DMS79 (cell line): ENCODE results near the gene ADAM8.
"Not testable (repeated sequence)": the region's sequence is repeated elsewhere in the genome, so short reads cannot be mapped to it uniquely, and the experiment has no call there.

Experiments used
- DNase-seq: peaks from one replicate; lab custom pipeline; 2025; lab: John Stamatoyannopoulos, UW

The ADAM8 gene

DNA sequence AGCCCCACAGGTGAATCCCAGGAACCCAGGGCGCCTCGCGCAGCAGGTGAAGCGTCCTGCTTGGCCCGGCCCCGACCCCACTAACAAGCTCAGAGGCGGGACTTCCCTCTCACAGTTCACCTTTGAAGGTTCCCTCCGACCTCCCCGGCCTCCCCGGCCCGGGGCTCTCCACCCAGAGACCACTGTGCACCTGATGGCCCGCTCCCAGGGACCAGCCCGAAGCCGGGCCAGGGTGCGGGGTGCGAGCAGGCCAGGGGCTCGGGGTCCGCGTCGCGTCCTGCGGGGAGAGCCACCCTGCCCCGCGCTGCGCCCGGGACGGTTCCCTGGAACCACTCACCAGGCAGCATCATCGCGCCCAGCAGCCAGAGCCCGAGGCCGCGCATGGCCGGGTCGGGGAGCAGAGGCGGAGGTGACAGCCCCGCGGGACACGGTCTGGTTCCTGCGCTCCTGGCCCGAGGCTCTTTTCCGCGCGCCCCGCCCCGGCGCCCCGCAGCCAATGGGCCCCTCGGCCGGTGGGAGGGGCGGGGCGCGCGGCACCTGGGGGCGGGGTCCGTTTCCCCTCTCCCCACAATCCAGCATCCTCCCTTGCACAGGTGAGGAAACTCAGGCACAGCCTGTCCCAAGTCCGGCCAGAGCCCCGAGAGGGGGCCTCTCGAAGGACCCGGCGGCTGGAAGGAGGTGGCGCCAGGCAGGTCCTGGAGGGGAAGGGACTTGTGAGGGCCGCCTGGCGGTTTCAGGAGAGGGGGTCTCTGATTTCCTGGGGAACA, at the start of gene ADAM8:
Gene ADAM8, minus strand, starts transcription at position 434 of the 767 bp plus-strand sequence. Its CDS starts 51 bp downstream, at position 383.
- no peak for DNase-seq

DNA sequence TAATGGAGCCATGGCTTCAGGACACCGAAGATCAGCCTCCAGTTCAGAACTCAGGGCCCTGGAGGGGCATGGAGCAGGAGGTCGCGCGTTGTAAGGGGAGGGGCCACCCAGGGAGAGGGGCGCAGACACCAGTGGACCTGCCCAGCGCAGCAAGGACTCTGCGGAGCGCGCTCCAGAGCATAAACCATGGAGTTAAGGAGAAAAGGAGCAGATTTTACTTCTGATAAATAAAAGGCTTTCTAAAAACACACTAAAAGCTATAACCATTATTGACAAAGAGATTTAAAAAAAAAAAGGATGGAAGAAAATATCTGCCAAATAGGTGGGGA, 49.5 kb upstream of the ADAM8 start:
- no peak for DNase-seq

DNA sequence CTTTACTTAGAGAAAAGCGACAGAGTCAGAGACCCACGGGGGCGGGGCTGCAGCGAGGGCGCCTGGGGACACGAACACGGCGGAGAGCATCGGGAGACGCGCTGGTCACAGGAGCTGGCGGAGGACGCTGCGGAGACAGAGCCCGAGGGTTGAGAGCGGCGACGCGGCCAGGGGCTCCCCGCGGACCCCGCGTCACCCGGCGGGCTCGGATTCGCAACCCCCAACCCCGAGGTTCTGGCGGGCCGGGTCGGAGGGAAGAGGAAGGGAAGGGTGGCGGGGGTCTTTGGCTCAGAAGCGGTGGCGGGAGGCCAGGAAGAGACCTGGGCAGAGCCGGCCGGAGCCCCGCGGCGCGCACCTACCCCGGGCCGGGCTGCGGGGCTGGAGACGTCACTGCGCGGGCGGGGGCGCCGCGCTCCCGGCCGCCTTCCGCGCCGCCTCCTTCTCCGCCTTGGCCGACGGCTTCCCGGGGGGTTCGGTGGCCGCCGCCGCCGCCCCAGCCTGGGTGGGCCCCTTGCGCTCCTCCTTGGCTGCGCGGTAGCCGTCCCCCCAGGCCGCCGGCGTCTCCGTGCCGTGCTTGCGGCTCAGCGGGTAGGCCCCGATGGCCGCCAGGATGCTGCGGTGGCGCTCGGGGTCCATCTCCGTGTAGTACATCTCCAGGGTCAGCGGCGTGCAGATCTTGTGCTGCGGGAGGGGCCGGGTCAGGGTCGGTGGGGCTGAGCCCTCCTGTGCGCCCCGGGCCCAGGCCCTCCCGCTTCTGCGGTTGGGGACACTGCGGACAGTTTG, 49.0 kb upstream of the ADAM8 start:
- DNase-seq, result no peak

DNA sequence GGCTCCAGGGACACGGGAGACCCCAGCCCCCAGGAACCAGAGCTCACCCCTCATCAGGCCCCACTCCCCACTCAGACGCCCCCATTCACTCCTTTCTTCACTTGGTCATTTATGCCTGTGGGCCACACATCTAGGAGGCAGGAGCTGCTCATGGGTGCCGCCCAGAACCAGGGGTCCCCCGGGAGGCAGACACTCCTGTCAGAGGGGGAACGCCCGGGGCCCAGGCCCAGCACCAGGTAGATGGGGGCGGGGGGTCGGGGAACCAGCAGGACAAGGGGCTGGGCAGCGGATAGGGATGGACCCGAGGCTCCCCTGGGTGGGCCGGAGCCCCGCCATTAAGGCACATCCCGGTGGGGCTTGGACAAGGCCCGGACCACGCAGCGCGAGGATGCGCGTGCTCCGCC, 48.2 kb upstream of the ADAM8 start:
- no peak for DNase-seq

GRCh38 chr10:133324198-133324792, 47.6 kb upstream of the ADAM8 start:
- peak; percentile 45 for DNase-seq

DNA sequence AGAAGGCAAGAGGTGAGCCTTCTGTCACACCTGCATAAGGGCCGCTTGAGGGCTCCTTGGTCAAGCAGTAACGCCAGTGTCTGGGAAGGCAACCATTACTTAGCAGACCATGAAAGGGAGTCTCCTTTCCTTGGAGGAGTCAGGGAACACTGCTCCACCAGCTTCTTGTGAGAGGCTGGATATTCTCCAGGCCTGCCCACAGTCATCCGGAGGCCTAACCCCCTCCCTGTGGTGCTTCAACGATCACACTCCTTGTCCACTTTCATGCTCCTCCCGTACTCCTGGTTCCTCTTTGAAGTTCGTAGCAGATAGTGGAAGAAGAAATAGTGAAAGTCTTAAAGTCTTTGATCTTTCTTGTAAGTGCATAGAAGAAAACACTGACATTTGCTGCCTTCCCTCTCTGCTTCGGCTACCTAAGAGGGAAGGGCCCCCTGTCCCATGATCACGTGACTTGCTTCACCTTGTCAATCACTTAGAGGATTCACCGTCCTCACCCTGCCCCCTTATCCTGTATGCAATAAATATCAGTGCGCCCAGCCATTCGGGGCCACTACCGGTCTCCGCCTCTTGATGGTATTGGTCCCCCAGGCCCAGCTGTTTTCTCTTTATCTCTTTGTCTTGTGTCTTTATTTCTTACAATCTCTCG, 45.5 kb upstream of the ADAM8 start:
- DNase-seq, result not testable (repeated sequence)

DNA sequence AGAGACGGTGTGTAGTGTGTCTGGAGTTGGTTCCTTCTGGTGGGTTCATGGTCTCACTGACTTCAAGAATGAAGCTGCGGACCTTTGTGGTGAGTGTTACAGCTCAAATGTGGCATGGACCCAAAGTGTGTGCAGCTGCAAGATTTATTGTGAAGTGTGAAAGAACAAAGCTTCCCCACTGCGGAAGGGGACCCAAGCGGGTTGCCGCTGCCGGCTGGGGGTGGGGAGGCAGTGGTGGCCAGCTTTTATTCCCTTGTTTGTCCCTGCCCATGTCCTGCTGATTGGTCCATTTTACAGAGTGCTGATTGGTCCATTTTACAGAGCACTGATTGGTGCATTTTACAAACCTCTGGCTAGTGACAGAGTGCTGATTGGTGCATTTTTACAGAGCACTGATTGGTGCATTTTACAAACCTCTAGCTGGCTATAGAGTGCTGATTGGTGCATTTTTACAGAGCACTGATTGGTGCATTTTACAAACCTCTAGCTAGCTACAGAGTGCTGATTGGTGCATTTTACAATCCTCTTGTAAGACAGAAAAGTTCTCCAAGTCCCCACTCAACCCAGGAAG, 44.3 kb upstream of the ADAM8 start:
- not testable (repeated sequence) for DNase-seq

DNA sequence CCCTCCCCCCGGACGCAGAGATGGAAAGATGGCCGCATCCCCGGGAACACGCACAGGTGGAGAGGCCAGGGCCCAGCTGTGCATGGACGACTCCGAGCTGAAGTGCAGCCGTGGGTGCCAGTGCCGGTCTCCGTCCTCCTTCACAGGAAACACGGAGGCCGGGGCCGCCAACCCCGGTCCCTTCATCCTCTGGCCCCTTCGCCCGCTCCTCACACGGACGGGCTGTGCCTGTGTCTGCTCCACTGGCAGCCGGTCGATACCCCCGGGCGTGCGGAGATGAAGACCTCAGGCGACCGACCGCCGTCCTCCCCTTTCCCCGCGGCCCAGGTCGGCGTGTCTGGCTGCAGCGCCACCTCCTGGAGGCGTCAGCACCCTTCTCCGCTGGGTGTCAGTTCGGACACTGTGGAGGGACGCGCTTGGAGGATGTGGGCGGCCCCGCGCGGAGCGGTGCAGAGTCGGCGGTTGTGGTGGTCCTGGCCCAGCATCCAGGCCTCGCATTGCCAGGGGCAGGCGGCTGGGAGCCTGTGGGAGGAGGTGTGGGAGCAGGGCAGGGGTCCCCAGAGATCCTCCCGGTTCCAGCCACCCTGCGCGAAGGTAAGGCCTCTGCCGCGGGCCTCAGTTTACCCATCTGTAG, 41.9 kb upstream of the ADAM8 start:
- DNase-seq, result no peak

- no peak for DNase-seq
These were observed 40.1 kb upstream of the ADAM8 start for GRCh38 chr10:133316732-133317131.

DNA sequence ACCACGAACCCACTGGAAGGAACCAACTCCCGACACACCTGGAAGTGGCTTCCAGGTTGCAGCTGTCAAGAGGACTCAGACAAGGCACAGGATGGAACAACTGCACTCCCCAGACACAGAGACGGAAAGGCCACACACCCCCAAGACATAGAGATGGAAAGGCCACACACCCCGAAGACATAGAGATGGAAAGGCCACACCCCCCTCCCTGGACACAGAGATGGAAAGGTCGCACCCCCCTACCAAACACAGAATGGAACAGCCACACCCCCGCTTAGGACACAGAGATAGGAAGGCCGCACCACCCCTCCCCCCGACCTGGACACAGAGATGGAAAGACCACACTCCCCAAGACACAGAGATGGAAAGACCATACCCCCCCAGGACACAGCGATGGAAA, 39.6 kb upstream of the ADAM8 start:
- DNase-seq, result no peak

GRCh38 chr10:133315847-133316246, 39.2 kb upstream of the ADAM8 start:
- no peak for DNase-seq

GRCh38 chr10:133314911-133315310, 38.2 kb upstream of the ADAM8 start:
- no peak for DNase-seq

DNA sequence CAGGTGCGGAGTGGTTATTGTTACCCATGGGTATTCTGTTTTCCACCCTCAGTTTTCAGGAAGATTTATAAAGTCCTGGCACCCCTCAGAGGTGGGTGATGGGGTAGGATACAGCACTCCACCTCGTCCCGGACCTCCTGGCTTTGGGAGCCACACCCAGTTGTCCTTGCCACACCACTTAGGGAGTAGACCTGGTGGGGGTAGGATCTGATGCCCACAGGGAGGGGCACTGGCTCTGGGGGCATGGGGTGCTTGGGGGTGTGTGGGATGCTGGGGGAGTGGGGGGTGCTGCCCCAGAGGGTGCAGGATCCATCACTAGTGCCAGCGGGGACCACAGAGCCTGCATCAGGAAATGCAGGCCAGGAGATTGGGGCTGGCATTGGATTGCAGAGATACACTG, 36.5 kb upstream of the ADAM8 start:
- DNase-seq, result no peak

GRCh38 chr10:133312769-133313145, 36.1 kb upstream of the ADAM8 start:
- DNase-seq, result no peak

DNA sequence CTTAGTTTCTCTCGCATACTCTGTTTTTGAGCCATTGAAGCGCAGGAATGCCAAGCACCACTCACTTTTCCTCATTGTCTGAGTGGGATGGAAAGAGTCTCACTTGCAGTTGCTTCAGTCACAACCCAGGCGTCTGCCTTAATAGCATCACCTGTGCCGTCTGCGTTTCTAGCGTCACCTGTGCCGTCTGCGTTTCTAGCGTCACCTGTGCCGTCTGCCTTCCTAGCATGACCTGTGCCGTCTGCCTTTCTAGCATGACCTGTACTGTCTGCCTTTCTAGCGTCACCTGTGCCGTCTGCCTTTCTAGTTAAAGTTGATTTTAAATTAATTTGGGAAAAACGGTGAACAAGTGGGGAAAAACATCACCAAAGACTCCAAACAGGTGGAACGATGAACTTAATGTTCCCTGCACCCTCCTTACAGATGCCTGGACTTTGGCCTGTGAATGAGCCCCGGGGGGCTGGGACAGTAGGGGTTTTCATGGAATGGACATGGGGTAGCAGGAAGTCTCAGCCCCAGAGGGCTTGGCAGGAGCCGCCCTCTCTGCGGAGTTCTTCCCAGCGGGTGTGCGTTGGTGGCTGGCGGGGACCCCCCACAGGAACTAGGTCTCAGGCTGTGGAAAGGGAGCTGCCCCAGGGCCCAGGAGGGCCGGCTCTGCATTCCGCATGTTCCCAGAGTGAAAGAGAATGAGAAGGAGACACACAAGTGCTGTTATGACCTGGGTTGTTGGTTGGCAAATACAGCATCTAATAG, 35.5 kb upstream of the ADAM8 start:
- DNase-seq, result no peak

- DNase-seq, result no peak
These were observed 34.9 kb upstream of the ADAM8 start for GRCh38 chr10:133311570-133311969.

- DNase-seq, result no peak
These were observed 34.1 kb upstream of the ADAM8 start for GRCh38 chr10:133310789-133311188.

DNA sequence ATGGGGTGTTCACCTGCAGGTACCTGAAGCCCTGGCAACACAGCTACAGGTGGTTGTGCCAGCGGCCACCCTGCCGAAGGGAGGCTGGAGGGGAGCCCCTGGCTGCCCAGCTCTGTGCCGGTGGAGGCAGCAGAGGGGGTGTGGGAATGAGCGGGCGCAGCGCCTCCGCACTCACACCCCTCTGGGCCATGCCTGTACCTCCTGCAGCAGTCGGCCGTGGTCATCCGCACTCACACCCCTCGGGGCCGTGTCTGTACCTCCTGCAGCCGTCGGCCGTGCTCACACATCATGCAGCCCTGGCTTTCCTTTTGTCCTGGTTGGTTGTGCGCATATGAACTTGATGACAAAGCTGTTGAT, 33.7 kb upstream of the ADAM8 start:
- no peak for DNase-seq

GRCh38 chr10:133309720-133310398, 33.2 kb upstream of the ADAM8 start:
- peak; percentile 32 for DNase-seq

DNA sequence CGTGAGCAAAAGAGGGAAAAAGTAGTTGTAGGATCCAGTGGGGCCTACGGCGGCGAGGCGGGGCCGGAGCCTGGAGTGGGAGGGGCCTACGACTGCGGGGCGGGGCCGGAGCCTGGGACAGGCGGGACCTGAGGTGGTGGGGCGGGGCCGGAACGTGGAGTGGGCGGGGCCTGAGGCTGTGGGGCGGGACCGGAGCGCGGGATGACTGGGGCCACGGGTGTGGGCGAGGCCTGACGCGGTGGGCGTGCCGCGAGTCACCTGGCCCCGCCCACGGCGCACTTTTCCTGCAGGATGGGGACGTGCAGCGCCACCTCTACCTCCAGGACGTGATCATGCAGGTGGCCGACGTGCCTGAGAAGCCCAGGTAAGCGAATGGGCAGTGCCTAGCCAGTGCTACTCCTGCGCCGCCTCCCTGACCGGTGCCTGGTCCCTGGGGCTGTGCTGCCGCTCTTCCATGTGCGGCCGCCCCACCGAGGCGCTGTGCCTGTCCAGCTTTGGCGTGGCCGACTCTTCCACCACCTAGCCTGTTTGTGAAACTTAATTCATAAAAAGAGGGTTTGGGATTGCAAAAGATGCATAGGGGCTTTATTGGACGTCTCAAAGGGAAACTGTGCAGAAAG, 32.5 kb upstream of the ADAM8 start:
- DNase-seq, result peak; percentile 27
